GM21526 (cell line): ENCODE measurements around the gene SOX10.
"Not testable (repeated sequence)": the region's sequence is repeated elsewhere in the genome, so short reads cannot be mapped to it uniquely, and the experiment has no call there.

Experiments
- ATAC-seq: cut with Tn5 transposase; IDR thresholded peaks from one replicate; pipeline ENCODE4 v1.9.1; 2021; ENCODE audit warnings: moderate library complexity; ENCODE audit not compliant: unreplicated experiment, low FRiP score

Gene SOX10

DNA sequence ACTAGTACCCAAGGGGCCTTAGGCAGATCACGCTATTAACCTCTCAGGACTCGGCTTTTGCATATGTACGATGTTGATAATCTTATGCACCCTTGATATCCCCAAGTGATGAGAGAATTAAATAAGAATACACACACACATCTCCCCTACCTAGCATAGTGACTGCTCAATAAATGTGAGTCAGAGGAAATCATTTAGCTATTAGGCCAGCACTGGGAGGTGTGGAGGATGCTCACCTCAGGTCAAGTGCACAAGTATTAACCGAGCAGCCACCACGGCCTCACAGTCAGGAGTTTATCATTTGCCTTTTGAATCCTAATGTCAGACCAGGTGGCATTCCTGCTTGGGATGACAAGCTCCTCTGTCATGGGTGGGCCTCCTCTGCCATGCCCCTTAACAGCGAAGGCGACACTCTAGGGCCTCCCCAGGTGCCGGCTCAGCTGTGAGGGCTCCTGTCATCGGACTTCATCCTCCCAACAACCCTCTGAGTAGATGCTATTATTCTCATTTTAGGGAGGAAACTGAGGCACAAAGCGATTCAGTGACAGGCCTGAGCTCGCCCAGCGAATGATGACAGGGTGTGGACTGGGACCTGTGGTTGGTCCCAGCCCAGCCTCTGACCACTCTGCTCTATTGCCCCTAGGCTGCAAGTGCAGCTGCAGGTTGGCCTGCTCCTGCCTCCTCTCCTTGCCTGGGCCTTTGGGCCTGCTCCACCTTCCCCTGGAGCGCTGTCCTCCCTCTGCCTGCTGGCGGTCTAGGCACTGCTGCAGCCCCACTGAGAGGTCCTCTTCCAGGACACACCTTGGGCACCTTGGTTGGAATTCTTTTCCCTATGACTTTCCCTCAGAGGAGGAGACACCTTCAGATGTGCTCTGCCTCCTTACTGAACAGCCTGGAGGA is 5.0 kb upstream of the SOX10 start:
- ATAC-seq = no peak

DNA sequence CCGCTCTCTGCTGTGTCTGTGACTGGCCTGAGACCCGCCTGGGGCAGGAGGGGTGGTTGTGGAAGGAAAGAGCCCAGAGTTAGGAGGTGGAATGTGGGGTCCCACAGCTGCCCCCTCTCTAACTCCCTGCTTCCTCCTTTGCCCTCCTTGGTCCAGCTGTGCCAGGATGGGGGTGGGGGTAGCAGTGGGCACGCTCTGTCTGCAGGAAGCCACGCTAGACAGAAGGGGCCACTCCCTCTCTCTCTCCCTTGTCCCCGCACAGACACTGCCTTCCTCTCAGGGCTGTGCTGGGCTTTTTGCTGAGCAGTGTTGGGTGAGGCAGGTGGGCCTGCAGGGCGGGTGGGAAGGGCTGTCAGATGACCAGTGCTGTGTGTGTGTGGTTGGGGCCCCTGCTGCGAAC is 2.0 kb upstream of the SOX10 start:
- no peak for ATAC-seq

DNA sequence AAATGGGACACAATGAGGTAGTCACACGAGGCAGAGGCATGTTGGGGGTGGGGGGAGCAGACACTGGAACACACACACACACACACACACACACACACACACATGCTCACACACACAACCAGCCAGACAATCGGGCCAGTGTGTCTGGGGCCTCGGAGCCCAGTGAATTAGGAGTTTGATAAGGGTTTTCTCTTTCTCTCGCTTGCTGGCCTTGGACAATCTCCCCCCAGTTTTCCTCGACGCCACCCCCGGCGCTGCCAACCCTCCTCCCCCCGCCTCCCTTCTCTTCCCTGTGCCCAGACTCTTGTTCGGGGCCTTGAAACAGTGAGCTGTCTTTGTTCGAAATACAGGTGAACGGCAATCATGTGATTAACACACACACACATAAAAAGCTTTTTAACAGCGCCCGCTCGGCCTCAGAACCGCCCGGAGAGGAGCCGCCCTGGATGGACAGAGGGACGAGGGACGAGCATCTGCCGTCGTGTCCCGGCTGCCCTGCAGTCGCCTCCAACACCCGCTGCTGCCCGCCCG is 1.5 kb upstream of the SOX10 start:
- no peak for ATAC-seq

DNA sequence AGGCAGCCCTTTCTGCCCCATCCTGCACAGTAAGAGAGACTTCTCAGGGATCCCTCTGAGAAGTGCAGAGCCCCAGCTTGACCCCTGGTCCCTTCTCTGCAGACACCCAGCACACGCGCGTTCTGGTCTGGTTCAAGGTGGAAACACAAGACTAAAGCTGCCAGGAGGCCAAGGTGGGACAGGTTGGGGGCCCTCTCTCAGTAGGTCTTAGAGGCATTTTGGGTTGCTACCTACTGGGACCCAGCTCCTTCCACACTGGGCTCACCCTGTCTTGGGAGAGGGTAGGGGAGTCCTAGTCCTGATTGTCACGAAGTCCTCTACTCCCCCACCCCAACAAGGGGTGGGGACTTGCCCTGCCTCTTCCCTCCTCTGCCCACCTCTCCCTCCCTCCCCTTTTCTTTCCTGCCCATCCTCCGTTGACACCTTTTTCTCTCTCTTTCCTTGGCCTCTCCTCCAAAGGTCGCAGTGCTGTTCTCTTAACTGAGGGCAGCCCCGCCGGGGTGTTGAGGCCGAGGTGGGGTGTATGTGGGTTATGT is 763 bp upstream of the SOX10 start:
- ATAC-seq = no peak

DNA sequence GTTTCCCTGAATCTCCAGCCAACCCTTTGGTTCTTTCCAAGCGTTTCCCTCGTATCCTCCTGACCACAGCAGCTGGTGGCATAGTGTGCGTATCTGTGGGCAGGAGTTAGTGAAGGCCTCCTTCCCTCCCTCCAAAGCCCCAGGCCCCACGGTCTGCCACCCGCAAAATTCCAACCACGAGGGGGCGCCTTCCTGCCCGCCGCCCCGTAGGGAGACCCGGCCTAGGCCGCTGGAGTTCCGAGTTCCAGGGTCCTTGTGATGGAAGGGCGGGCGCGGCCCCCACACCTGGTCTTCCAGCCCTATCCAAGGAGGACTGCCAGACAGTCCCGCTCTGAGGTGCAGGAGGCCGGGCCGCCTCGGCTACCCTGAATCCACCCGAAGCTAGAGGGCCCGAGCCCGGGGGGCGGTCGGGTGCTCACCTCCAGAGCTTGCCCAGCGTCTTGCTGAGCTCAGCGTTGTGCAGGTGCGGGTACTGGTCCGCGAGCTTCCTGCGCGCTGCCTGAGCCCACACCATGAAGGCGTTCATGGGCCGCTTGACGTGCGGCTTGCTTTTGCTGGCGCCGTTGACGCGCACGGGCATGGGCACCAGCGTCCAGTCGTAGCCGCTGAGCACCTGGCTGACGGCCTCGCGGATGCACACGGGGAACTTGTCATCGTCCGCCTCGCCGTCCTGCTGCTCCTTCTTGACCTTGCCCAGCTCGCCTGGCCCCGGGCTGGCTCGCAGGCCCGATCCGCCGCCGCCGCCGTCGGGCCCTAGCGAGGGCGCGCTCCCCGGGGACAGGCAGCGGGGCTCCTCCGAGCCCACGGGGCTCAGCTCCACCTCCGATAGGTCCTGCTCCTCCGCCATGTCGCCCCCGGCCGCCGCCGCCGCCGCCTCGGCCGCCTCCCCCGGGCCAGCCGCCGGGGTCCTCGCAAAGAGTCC is 1.2 kb downstream of the SOX10 start:
- ATAC-seq = no peak

DNA sequence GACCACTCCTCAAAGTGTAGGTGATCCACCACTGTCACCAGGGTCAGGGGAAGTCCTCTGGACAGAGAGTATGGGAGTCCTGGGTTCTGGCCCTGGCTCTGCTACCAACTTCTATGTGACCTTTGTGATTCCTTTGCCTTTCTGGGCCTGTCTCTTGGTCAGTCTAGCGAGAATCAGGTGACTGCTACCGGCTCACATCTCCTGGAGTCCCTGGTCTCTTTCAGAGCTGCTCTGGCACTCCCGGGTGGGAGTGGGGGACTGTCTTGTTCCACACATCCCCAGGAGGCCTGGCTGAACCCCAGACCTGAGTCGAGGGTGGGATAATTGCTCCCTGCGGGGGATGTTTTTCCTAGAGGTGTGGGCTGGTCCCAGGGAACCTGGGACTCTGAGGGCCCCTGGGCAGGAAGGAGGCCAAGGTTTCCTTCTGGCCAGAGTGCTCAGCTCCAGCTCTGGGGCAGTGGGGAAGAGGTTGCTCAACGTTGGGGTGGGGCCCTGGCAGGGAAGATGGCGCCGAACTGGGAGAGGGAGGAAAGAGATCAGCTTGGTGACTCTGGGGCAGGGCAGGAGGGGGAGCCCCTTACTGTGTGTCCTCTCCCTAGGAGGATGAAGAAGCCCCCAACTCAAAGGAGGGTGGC is 2.1 kb downstream of the SOX10 start:
- no peak for ATAC-seq

DNA sequence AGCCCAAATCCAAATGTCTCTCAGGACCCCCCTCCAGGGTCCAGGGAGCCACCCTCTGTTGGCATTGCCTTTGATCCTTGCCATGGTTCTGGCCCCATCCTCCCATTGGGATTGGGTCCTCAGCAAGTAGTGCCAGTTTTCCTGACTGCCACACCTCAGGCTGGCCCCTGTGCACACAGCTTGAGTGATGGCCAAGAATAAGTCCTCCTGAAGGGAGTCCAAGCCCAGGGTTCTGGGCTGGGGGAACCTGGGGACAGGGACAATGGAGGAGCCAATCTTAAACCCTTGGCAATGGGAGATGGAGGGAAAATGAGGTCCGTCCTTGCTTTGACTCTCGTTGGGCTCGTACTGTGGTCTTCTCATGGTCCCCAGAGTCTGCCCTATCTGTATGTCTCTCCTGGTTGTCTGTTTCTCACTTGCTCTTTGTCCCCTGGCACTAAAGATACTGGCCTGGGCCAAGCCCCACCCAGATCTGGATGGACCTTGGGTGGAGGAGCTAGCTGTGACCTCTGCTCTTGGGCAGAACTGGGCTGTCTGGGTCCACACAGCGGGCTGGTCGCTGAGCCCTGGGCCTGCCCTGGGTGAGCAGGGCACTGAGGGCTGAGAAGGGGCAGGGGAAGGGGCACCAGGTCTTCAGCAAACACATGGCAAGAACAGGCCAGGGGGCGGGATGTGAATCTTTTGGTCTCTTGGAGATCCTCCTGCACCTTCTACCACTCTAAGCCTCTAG is 2.9 kb downstream of the SOX10 start:
- ATAC-seq = no peak

DNA sequence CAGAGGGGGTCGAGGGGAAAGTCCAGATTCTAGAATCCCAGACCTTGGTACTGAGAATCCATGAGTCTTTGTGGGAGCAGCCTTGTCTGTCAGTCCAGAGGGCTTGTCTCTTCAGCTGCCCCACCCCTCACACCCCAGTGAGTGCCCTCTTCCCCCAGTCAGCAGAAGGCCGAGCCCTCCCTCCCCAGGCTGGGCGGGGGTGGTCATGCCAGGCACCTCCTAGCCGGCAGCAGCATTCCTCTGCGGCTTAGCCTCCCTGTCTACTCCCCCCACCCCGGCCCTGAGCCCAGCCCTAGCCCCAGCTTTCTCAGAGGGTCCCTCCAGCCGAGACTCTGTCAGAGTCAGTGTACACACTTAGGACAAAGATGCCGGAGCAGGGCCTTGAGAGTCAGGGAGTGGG is 4.6 kb downstream of the SOX10 start:
- no peak for ATAC-seq

DNA sequence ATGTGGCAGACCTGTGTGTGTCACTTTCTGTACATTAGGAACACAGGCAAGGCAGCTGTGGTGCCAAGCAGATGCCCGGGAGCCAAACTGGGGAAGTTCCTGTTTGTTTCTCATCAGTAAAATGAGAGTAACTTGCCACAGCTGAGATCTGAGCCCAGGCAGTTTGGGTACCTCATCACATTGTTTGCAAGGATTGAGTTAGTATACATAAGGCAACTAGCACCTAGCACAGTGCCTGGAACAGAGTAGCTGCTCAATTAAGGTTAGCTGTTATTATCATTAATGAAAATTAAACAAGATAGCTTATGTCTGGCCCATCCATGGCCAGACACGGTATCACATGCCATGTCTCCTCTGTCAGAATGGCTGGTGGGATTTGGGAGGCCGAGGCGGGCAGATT is 7.8 kb downstream of the SOX10 start:
- ATAC-seq = no peak

DNA sequence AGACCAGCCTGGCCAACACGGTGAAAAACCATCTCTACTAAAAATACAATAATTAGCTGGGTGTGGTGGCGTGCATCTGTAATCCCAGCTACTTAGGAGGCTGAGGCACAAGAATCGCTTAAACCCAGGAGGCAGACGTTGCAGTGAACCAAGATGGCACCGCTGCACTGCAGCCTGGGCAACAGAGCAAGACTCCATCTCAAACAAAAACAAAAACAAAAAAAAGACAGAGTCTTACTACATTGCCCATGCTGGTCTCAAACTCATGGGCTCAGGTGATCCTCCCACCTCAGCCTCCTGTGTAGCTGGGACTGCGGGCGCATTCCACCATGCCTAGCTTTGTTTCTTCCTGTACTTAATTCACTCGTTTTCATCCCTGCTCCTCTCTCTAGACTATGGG is 8.3 kb downstream of the SOX10 start:
- not testable (repeated sequence) for ATAC-seq

DNA sequence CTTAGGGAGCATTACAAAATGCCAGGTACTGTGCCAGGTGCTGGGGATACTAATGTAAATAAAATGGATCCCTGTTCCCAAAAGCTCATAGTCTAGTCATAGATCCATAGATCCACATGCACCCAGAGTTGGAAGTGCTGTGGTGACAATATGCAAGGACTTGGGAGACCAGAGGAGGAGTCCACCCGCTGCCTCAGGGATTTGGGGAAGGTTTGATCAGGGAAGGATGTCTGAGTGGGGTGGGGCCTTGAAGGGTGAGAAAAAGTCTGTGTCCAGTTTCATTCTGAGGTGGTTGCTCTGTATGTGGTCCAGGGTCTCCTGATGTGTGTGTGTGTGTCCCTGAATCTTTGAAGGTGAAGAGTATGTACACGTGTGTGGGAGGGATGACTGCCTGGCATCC is 9.2 kb downstream of the SOX10 start:
- no peak for ATAC-seq

DNA sequence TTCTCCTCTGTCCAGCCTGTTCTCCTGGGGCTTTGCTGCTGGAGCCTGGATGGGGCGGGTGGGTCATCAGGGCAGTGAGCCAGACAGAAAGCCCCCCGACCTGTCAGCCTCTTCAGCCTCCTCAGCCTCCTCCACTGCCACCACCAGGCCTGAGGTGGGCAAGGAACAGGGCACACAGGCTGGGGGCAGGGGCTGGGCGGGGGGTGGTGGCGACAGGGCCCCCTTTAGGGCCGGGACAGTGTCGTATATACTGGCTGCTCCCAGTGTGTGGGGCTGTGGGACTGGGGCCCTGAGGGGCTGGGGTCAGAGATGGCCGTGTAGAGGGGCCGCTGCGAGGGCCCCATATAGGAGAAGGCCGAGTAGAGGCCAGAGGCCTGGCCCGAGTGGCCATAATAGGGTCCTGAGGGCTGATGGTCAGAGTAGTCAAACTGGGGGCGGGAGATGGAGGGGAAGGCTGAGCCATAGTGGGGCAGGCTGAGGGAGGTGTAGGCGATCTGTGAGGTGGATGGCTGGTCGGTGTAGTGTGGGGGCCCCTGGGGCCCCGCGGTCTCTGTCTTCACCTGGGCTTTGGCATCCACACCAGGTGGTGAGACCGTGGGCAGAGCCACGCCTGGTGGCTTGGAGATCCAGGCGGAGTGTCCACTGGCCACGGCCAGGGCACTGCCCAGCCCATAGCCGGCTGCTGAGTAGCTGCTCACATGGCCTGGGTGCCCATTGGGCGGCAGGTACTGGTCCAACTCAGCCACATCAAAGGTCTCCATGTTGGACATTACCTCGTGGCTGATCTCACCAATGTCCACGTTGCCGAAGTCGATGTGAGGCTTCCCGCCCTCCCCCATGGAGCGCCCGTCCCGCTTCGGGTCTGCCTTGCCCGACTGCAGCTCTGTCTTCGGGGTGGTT is 10.8 kb downstream of the SOX10 start:
- no peak for ATAC-seq

DNA sequence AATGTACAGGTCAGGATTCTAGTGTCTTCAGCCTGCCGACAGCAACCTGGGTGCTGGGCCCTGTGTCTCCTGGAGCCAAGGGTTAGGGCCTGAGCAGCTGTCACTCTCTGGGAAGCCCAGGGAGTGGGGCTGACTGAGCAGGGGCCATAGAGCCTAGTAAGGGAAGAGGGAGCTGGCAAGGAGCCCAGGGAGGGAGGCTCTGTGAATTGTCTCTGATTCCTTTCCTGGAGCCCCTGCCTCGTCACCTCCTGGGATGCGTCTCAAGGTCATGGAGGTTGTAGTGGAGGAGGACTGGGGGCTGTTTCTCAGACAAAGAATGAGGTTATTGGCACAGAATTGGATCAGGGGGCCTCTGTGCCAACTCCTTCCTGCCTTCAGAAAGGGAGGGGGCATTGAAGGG is 11.8 kb downstream of the SOX10 start:
- ATAC-seq = no peak

DNA sequence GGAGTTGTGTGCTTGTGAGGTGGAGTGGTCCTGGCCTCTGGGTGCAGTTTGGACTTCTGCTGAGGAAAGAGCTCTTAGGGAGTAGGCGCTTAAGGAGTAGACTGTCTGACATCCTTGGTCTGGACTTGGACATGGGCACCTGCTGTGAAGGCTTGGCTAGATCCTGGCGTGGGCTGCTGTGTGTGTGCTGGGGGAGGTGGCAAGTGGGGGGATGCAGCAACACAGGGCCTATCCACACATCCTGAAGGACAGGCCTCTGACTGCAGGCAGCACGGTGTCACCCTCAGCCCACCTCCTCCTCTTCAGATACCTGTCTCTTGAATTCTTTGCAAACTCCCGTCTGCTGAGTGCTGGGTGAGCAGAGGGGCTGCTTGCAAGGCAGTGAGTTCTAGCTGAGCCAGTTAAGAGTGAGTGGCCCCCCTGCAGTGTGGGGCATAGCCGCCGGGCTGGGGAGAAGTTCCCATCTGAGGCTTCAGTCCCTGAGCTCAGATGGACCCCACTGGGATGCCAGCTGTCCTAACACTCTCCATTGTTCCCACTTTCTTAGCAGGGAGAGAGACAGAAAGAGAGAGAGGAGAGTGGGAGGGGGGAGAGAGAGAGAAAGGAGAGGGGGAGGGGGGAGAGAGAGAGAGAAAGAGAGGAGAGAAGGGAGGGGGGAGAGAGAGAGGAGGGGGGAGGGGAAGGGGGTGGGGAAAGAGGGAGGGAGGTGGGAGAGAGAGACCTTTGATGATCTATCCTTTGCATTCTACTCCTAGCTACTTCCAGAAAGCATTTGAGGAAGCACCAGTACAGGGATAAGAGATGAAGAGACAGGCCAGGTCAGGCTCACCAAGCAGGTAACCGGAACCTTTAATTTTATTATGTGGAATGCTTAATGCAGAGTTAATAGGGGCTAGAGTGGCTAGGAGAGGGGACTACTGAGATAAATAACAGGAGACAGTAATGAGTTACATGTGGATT is 12.6 kb downstream of the SOX10 start:
- ATAC-seq = no peak

DNA sequence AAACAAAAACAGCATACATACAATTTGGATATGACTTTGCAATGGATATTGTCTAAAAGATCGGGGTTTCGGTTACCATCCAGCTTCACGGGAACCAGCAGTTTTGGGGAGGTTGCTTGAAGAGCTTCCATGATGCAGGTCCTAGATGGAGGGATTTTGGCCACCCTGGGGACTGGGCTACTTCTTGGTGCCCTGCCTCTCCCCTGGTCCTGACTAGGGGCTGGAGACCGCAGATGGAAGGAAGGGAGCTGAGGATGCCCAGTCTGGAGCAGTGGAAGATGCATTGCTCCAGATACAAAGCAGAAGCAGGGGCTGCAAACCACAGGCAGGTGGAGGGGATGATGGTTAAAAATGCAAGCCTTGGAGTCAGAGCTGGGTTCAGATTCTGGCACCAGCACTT is 13.5 kb downstream of the SOX10 start:
- no peak for ATAC-seq

DNA sequence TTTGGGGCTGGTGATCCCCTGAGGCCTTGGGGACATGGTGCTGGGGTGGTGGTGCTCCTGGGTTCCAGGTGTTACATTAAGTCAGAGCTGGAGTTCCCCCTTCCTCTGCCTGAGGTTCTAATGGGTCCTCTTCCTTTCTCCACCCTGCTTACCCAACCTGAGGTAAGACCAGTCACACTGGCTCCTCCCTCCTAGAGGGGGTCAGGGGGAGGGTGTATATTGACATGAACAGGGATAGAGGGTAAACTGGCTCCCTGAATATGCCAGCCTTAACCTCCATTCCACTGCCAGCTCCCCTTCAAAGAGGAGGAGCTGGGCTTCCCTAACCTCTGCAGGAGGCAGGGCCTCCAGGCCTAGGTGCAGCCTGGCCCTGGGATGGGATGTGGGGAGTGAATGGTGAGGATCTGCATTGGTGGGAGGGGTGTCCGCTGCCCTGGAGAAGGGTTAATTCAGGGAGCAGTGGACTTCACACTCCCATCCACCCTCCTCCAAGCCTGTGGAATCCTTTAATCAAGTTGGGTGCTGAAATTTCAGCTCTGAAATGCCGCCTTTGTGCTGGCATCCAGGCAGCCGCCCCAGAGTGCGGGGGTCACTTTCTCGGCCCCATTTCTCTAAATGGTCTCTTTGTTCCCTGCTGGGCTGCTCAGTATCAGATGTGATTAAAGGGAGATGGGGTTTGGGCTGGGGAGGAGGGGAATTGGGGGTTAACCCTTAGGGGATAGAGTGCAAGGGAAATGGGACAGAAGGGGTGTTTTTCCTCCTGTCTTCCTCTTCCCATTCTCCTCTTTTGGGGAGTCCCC is 15.7 kb downstream of the SOX10 start:
- no peak for ATAC-seq
